A673 (cell line): ENCODE data around the gene GDF10. TPM values are rescaled to one million over a fixed set of nuclear protein-coding genes. Genes with fewer than 3 reads are reported as not detected.

Experiments used
- BruUV-seq: library from RNA; stranded (reverse); fragments of 400-500 nt; replicated peaks from 2 replicates; lab custom pipeline; 2021; lab: Mats Ljungman, UMichigan
- CTCF ChIA-PET: fragments of 300-600 bp; sonication (Branson Sonifier 250); formaldehyde crosslinking; loops from one replicate; lab custom pipeline; 2022; ENCODE audit warnings: antibody characterized with exemption; lab: Charles Lee
- POLR2A ChIA-PET: fragments of 300-600 bp; sonication (Branson Sonifier 250); formaldehyde crosslinking; loops from one replicate; lab custom pipeline; 2022; ENCODE audit warnings: antibody characterized with exemption; ENCODE audit not compliant: low non-redundant PET; lab: Charles Lee
- DNase-seq: peaks from one replicate; pipeline ENCODE4 v3.0.0-alpha.2; 2015; ENCODE audit warnings: low spot score
- H3K27ac ChIP-seq: fragments of 200-600 bp; sonication (generic); 2 replicates; pipeline ENCODE4 v1.5.1; 2016; ENCODE audit warnings: mixed run types, low read depth, mild to moderate bottlenecking, mixed read lengths, antibody characterized with exemption, low read length; ENCODE audit not compliant: poor library complexity, severe bottlenecking
- H3K27me3 ChIP-seq: fragments of 200-600 bp; sonication (generic); replicated peaks from 2 replicates; pipeline ENCODE4 v1.6.1; 2017; ENCODE audit warnings: mixed run types, low read depth, mild to moderate bottlenecking, mixed read lengths, antibody characterized with exemption, low read length; ENCODE audit not compliant: insufficient read depth, poor library complexity
- H3K36me3 ChIP-seq: fragments of 200-600 bp; sonication (generic); 2 replicates; pipeline ENCODE4 v1.6.1; 2016; ENCODE audit warnings: mixed run types, mild to moderate bottlenecking, mixed read lengths, antibody characterized with exemption, low read length; ENCODE audit not compliant: insufficient read depth, poor library complexity, severe bottlenecking
- H3K4me1 ChIP-seq: fragments of 200-600 bp; sonication (generic); 2 replicates; pipeline ENCODE4 v1.6.1; 2017; ENCODE audit warnings: mixed run types, mild to moderate bottlenecking, mixed read lengths, antibody characterized with exemption, low read length; ENCODE audit not compliant: insufficient read depth, poor library complexity, severe bottlenecking
- H3K4me3 ChIP-seq: fragments of 200-600 bp; sonication (generic); 2 replicates; pipeline ENCODE4 v1.5.1; 2016; ENCODE audit warnings: low read depth, mixed run types, mild to moderate bottlenecking, mixed read lengths, low read length; ENCODE audit not compliant: poor library complexity, severe bottlenecking
- H3K9me3 ChIP-seq: fragments of 200-600 bp; sonication (generic); 2 replicates; pipeline ENCODE4 v1.6.1; 2016; ENCODE audit warnings: mixed run types, low read depth, mild to moderate bottlenecking, mixed read lengths, antibody characterized with exemption, low read length; ENCODE audit not compliant: poor library complexity, severe bottlenecking
- CTCF ChIP-seq: fragments of 300-800, 200-600 bp; sonication (generic); conservative IDR thresholded peaks from 2 replicates; pipeline ENCODE4 v1.5.1; 2017; ENCODE audit warnings: low read depth, mild to moderate bottlenecking, antibody characterized with exemption, low read length, moderate library complexity, mixed read lengths
- EZH2 ChIP-seq: fragments of 200-600 bp; sonication (generic); IDR thresholded peaks from 2 replicates; pipeline ENCODE4 v1.6.1; 2017; ENCODE audit warnings: borderline replicate concordance, low read depth, mild to moderate bottlenecking, mixed read lengths, antibody characterized with exemption, low read length; ENCODE audit not compliant: poor library complexity, severe bottlenecking
- intact Hi-C: fragments of 100-400 bp; cut with micrococcal nuclease; formaldehyde crosslinking; loops from one replicate; pipeline ENCODE4 v1.10.0; 2022; ENCODE audit not compliant: unreplicated experiment
- total RNA-seq: library from RNA; stranded (reverse); gene quantifications from 2 replicates; pipeline ENCODE4 v1.2.3, GENCODE V29; 2021

Gene GDF10
- total RNA-seq, 1 experiment from 2014 or later: 0.45 TPM

- no peaks in the 10 kb centered on the region for H3K9me3 ChIP-seq
- no peak for DNase-seq
- CTCF ChIA-PET: interaction anchor here (0.8 kb wide), 2 partner anchors 27 to 262 kb away, joined by 3 read pairs; no protein-coding TSS in a partner anchor
Measured at GRCh38 chr10:47286591-47287315, 13.2 kb upstream of the GDF10 start.

GRCh38 chr10:47287365-47287802 is 12.6 kb upstream of the GDF10 start:
- H3K27ac ChIP-seq: no peak overlapping the region
- intact Hi-C loops: no loop called here
- no TSS peak for BruUV-seq
- H3K27me3 ChIP-seq: no peaks in the 10 kb centered on the region
- H3K9me3 ChIP-seq: no peaks in the 10 kb centered on the region
- ChIA-PET POLR2A (no interaction called here), CTCF (interaction anchor here (0.8 kb wide), 1 partner anchor 27 kb away, joined by 3 read pairs; no protein-coding TSS in a partner anchor)
- H3K4me1 ChIP-seq: no peaks in the 10 kb centered on the region
- DNase-seq: no peak
- TF ChIP-seq CTCF (no peak), EZH2 (no peak)
- no peaks in the 10 kb centered on the region for H3K36me3 ChIP-seq
- H3K4me3 ChIP-seq: no peak overlapping the region

More at GRCh38 chr10:47286591-47287315, 13.2 kb upstream of the GDF10 start:
- no TSS peak for BruUV-seq
- Histone ChIP-seq H3K4me3 (no peak overlapping the region), H3K4me1 (no peaks in the 10 kb centered on the region), H3K27me3 (no peaks in the 10 kb centered on the region), H3K27ac (no peak overlapping the region), H3K36me3 (no peaks in the 10 kb centered on the region)
- intact Hi-C loops: no loop called here
- POLR2A ChIA-PET: no interaction called here
- TF ChIP-seq EZH2 (no peak), CTCF (no peak)

- Histone ChIP-seq H3K36me3 (no peaks in the 10 kb centered on the region), H3K27ac (no peak overlapping the region), H3K4me3 (no peak overlapping the region), H3K27me3 (no peaks in the 10 kb centered on the region), H3K4me1 (no peaks in the 10 kb centered on the region), H3K9me3 (no peaks in the 10 kb centered on the region)
- TF ChIP-seq CTCF (no peak), EZH2 (no peak)
- ChIA-PET POLR2A (no interaction called here), CTCF (interaction anchor here (0.8 kb wide), 1 partner anchor 28 kb away, joined by 3 read pairs; no protein-coding TSS in a partner anchor)
- BruUV-seq: no TSS peak
- intact Hi-C loops: no loop called here
- no peak for DNase-seq
Measured at GRCh38 chr10:47287805-47288204, 12.2 kb upstream of the GDF10 start.
